NCI-H2107 (cell line): ENCODE results near the gene WDR1.

Experiments used
- DNase-seq: peaks from one replicate; lab custom pipeline; 2025; lab: John Stamatoyannopoulos, UW

WDR1 gene, protein sequence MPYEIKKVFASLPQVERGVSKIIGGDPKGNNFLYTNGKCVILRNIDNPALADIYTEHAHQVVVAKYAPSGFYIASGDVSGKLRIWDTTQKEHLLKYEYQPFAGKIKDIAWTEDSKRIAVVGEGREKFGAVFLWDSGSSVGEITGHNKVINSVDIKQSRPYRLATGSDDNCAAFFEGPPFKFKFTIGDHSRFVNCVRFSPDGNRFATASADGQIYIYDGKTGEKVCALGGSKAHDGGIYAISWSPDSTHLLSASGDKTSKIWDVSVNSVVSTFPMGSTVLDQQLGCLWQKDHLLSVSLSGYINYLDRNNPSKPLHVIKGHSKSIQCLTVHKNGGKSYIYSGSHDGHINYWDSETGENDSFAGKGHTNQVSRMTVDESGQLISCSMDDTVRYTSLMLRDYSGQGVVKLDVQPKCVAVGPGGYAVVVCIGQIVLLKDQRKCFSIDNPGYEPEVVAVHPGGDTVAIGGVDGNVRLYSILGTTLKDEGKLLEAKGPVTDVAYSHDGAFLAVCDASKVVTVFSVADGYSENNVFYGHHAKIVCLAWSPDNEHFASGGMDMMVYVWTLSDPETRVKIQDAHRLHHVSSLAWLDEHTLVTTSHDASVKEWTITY

DNA sequence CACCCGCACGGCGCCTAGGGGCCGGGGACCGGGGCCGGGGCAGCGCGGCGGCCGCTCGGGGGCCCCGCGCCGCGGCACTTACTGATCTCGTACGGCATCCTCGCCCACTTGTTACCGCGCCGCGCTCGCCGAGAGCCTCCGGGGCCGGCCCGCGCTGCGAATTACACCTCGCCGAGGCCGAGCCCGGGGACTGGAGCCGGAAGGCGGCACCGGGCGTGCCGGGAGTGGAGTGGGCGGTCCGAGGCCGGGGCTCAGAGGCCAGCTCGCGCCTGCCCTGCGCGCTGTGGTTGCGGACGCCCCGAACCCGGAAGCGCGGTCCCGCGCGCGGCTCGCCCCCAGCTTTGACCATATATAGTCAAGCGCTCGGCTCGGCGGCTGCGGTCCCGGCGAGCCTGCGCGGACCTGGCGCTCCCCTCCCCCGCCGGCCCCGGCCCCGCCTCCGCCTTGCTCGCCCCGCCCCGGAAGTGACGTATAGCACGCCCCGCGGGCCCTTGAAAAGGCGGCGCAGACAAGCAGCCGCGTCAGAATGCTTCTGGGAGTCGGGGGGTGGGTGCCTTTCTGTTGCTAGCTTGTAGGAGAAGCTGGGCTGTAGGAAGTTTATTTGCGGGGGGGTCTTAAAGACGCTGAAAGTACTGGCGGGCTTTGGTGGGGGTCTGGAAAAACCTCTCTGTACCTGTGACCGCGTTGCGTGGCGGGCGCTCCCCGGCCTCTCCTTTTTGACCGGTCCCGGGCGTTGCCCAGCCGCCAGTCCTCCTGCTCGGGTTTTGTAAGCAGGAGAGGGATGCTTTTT, at the start of gene WDR1:
Gene WDR1, minus strand, starts transcription at position 231 of the 790 bp plus-strand sequence. Its CDS starts 133 bp downstream, at position 98.
- peak; percentile 56 for DNase-seq

DNA sequence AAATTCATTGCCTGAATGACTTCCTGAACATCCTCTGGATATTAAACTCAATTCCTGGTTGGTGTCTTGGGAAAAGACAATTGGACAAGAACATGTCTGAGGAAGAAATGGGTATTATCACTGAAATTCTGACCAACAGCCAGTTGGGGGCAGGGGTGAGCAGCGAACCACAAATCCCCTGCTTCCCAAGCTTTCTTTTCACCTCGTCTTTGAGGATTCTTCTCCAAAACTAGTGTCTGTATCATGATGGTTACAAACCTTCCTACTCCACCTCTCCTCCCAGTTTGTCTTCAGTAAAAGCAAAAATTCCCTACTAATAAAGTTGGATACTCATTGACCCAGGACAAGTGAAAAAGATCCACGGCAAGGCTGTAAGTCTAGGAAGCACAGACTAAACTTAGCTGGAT, 48.3 kb upstream of the WDR1 start:
- no peak for DNase-seq

DNA sequence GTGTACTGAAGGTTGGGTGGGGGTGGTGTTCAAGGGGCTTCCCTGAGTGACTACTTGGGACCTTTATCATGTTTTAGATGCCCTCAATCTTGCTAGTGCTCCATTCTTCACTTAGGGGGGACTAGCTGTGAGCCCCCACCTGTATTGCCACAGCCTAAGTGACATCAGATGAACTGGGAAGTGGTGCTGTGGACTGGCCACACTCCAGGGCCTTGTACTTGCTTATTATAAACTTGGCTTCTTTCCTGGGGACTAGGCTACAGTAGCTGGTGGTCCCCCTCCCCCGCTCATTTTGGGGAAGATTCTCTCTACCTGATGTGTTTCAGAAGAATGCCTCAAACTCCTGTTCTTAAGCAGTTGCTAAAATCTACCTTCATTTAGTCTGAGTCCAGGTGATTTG, 46.7 kb upstream of the WDR1 start:
- no peak for DNase-seq

DNA sequence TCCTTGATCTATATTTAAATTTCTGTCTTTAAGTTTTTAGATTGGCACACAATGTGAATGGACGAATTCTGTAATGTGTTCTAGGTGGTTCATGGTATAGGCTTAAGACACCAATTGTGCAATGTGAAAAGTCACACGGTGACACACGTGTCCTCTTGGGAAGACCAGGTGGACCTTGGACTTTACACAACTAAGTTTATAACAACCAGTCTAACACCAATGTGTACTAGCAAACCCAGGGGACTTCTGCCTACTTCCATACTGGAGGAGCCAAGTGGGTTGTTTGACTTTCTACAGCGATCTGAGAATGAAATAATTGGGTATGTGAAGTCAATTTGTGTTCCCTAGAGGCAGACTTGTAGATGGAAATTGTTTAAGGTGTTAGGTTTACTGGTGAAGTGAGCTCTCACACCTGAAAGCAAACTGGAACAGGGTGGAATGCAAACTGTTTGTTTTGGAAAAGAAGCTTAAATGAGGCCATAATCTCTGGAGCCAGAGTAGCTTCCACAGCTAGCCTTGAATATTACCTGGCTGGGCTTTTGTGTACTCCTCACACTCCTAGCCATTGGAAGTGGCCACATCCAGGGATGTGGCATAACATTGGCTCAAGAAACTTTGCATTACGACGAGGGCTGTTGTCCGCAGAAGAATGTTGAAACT, 45.9 kb upstream of the WDR1 start:
- DNase-seq = no peak

DNA sequence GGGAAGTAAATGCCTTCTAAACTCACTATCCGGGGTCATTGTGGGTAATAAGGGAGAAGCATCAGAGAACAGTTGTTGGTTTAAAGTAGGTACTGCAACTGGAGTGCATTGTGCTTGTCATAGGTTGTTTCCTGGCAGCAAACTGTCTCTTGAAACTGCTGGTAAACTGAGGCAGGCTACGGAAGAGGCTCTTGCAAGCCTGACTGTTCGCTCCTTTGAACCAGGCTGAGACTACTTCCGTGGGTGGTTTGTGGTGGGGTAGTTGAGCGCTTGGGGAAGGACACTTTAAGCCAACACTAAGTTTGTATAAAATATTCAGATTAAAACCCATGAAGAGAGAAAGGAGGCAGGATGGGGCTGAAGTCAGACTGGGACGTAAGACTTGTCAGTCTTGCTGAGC, 45.2 kb upstream of the WDR1 start:
- no peak for DNase-seq

DNA sequence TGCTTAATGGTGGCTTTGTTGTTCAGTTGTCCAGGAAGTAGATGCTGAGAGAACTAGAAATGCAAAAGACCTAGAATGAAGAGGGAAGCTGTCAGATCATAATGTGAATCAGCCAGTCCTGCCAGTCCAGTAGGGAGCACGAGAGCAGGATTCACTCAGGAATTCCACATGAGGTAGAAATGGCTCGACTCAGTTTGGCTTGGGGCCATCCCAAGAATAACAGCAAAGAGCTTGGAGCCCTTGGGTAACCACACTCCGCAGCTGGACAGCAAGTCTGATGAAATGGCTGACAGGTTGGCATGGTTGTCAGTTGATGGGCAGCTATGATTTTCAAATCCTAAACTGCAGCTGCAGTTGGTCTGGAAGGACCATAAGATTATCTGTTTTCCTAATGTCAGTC, 44.5 kb upstream of the WDR1 start:
- DNase-seq = no peak

DNA sequence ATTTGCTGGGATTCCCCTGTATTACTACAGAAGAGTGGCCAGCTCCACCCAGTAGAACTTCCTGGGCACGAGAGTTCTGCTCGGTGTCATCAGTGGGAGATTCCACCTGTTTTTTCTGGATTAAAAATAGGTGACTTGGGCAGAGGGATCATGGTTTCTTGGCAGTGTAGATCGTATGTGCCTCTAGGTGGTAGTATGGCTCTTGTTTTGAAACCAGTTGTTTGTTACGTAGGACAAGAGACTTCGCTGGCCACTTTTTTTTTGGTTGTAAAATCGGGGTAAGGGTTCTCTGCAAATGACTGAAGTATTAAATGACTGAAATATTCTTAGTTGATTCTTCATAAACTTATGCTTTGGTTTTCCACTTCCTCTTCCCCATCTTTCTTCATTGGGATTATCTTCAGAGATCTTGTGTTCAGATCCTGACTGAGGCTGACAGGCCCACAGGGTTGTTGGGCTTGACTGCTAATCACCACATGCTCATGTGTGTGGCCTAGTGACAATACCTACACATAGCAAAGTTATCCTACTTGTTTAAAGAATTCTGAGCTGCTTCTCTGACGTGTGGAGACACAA, 43.8 kb upstream of the WDR1 start:
- DNase-seq = no peak

GRCh38 chr4:10159671-10160070, 43.1 kb upstream of the WDR1 start:
- DNase-seq = no peak

- no peak for DNase-seq
These were observed 41.8 kb upstream of the WDR1 start for GRCh38 chr4:10158333-10158942.

DNA sequence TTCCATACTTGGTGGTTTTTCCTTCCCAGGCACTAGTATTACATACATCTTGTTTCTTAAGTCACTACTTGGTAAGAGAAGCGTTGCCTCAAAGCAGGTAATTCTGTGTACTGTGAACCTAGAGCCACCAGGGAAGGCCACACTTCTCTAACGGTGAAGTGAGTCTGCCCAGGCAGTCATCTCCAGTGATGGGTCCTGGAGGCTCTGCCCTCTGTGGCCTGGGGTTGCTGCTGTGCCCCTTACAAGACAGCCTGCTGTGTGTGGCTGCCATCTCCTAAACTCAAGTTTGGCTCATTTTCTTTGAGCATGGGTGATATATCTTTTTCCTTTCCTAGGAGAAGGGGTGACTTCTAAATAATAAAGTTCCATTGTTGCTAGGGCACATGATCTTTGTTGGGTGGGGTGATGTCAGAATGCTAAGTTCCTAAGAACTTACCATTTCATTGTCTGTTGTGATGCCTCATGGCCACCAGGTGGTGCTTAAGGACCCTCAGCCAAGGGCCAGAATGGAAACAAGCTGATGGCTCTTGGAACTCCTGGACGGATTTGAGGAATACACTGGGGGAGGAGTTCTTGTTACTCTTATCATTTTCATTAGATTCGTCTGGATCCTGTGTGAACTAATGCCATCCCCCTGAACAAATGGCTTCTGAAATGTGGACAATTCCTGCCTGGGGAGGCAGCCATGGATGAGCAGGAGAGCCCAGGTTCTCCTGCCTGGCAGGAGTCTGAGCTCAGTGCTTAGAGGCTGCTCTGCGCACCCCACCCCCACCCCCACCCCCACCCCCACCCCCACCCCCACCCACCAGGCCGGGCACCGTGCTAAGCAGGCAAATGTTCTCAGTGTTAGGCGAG, 41.1 kb upstream of the WDR1 start:
- peak; percentile 14 for DNase-seq

- no peak for DNase-seq
These were observed 37.6 kb upstream of the WDR1 start for GRCh38 chr4:10154241-10154640.

- no peak for DNase-seq
These were observed 36.6 kb upstream of the WDR1 start for GRCh38 chr4:10153161-10153560.

DNA sequence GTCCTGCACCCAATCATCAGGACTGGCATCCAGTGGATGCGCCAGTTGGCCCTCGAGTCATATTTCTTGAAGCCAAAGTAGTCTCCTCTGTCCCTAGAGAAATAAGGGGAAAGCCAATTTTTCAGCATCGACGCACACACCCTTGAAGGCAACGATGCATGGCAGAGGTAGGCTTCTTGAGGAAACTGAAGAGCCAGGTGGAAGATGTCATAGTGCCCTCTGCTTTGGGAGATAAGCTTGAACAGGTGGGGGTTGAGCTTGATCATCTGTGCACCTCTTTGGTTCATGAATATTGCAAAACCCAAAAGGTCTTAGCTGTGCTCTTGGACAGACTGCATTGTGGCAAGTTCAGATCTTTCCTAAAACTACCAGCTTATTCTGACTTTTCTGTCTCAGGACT, 34.6 kb upstream of the WDR1 start:
- DNase-seq = no peak

GRCh38 chr4:10144966-10145365, 28.4 kb upstream of the WDR1 start:
- DNase-seq = no peak

DNA sequence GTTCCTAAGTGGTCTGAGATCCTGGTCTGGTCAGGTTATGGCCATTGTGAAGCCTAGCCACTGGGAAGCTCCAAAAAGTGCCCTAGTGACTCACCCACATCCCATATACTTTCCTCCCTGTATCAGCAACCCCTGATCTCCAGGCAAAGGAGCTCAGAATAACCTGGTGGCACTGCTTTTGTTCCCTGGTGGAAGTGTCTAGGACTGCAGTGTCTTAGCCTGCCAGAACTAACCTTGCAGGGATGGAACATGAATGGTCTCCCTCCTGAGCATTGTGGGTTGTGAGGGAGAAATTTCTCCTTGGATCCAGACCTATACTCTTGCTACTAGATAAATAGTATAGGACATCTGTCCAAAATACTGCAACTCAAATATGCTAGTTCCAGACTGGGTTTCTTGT, 27.9 kb upstream of the WDR1 start:
- no peak for DNase-seq

DNA sequence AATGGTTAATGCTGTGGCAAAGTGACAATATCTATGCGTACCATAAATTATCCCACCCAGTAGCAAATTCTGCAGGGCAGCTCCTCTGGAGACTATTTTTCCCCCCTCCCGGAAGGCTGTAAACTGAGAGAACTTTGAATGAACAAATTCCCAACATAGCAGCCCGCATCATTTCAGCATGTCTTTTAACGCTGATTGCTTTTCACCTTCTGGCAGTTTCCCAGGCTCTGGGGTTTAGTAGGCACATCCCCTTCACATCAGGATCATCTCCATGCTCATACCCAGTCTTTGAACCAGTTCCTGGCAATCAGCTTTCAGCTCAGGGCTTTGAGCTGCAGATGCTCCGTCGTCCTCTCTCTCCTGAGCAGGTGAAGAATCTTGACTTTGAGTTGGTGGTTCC, 26.6 kb upstream of the WDR1 start:
- no peak for DNase-seq

DNA sequence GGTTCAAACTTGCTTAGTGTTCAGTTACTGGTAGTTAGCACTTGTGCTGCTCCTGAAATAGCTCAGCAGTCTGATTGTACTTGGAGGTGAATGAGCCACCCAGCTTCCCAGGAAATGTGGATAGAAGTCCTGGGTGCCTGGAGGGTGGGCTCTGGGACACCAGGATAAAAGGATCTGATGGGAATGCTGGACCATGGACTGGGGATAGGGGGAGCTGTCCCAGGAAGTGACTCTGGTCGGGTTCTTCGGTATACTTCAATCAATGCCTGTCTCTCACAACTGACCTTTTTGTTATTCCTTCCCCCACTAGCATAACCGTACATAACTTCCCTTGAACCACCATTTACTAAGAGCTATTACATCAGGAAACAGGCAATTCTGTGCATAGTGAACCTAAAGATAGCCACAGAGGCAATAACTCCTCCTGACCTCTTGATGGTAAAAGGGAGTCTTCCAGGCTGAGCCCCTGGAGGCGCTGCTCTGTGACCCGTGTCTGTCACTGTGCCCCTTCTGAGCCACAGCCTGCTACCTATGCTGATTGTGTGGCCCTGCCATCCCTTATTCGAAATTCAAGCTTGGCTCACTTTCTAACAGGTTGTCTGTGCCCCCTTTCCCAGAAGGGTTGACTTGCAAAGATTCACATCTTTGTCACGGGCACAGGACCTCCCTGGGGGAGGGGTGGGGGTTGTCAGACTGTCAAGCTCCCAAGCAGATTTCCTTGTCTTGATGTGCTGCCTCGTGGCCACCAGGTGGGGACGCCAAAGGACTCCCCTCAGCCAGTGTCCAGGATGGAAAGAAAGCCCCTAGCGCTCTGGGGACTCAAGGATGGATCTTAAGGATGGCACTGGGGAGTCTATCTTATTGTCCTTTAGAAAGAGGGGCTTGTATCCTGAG, 24.5 kb upstream of the WDR1 start:
- DNase-seq = no peak

DNA sequence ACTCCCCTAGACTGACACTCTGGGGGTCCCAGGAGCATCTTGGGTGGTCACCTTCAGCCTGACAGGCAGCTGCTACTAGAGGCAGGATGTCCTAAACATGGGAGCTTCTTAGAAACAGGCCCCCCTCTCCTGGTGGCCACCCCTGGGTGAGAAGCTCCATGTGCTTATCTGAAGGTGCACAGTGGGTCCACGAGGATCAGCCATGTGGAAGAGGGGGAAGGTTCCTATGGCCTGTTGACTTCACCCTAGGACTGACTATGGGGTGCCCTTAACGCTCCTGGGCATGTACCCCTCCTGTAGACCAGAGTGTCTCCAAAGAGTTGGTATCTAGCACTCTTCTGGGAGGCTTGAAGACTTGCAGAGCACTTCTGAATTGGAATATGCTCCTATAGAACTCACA, 22.9 kb upstream of the WDR1 start:
- DNase-seq = no peak

DNA sequence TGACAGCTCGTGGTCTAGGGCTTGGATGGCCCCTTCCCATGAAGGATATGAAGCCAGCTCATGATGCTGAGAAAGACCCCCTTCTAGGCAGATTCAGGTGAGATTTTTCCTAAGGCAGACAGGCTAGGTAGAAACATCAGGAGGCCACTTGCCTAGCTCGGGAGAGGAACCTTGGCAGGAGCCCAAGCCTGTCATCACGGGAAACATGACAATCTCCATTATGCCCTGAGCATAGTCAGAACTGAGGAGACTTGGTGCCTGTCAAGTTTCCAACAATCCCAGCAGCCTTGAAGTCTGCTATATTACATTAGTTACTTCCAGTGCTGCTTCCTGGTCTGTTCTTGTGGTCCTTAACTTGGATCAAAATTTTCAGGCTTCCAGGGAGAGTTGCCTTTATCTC, 18.7 kb upstream of the WDR1 start:
- DNase-seq = no peak

GRCh38 chr4:10134141-10134540, 17.5 kb upstream of the WDR1 start:
- DNase-seq = no peak
